Measurements from ENCODE around the gene APOH.

APOH gene

DNA sequence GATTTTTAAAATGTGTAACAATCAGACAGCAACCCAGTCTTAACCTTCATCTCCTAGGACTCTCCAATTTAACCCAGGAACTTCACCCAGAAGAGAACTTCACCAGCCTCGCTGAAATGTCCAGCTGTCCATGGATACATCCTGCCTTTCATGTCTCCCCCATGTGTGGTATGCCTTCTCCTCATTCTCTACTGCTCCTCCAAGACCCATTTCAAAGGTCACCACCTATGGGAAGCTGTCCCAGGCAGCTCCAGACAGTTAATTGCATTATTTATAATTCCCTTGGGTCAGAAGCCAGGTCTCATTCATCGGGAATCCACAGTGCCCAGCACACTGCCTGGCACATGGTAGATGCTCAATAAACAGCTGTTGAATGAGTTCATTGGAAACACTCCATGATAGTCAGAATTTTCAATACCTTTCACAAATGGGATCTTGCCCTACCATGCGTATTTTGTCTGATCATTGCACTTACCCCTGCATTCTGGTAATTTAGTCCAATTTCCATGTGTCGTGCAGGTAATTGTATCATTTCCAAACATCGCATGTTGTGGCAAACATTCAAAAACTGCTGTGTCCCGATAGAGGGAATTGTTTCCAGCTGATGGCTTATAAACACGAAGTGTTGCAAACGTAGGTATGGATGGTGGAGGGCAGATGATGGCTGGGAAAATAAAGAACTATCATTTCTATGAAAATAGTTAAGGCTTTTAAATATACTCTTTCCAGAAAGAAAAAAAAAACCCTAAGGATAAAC is 9.0 kb downstream of the APOH start:
- TF ChIP-seq, protein P1, sequence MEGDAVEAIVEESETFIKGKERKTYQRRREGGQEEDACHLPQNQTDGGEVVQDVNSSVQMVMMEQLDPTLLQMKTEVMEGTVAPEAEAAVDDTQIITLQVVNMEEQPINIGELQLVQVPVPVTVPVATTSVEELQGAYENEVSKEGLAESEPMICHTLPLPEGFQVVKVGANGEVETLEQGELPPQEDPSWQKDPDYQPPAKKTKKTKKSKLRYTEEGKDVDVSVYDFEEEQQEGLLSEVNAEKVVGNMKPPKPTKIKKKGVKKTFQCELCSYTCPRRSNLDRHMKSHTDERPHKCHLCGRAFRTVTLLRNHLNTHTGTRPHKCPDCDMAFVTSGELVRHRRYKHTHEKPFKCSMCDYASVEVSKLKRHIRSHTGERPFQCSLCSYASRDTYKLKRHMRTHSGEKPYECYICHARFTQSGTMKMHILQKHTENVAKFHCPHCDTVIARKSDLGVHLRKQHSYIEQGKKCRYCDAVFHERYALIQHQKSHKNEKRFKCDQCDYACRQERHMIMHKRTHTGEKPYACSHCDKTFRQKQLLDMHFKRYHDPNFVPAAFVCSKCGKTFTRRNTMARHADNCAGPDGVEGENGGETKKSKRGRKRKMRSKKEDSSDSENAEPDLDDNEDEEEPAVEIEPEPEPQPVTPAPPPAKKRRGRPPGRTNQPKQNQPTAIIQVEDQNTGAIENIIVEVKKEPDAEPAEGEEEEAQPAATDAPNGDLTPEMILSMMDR (IDR thresholded peaks at IDR 0.05; ENCODE audit: borderline replicate concordance, control extremely low read depth, extremely low read depth, insufficient read depth, missing control alignments) = no peak
- in situ Hi-C loops (cut with MboI; ENCODE audit: low sequenced_read_pairs, unreplicated experiment) = no loop called here
- DNase-seq (ENCODE audit: low spot score) = no peak

DNA sequence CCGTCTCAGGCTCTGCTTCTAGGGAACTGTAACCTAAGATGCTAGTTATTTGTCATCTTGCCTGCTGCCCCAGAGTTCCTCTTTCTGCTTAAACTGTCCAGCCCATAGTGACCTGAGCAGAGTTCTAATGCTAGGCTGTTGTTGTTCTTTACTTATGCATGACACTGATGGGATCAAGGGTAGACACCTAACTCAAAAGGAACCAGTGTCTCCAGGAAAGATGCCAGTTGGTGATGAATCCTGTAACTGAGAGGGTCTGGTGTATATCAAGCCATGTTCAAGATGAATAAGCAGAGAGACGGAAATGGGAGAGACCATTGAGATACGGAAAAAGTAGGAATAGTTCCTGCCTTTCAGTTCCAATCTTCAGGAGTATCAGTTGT is 13.7 kb downstream of the APOH start:
- in situ Hi-C loops (cut with MboI; ENCODE audit: low sequenced_read_pairs, unreplicated experiment) = no loop called here
- TF ChIP-seq, protein P1 (IDR thresholded peaks at IDR 0.05; ENCODE audit: borderline replicate concordance, control extremely low read depth, extremely low read depth, insufficient read depth, missing control alignments) = no peak
- no peak for DNase-seq (ENCODE audit: low spot score)

DNA sequence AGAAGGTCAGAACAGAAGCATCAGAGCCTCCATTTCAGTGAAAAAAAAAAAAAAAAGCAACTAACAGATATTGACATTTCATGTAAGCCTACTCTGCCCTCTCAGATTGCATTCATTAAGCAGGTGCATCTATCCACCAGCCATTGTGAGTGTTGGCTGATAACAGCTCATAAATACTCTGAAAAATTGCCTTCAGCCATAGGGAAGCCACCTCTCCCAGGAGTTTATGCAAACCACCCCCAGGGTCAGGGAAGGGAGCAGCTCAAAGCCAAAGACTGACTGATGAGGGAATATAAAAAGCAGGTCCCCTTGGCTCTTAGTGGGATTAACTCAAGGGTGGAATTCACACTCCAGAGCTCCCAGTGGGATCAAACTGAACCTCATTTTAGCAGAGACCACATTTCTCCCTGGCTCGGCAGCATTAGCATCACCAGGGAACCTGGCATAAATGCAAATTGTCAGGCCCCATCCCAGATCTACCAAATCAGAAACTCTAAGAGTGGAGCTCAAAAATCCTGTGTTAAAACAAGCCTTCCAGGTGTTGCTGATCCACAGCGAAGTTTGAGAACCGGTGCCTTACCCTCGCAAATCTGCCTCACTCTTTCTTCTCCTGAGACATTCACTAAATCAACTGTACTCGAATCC is 14.2 kb downstream of the APOH start:
- no peak for DNase-seq (ENCODE audit: low spot score)
- TF ChIP-seq, protein P1 (IDR thresholded peaks at IDR 0.05; ENCODE audit: borderline replicate concordance, control extremely low read depth, extremely low read depth, insufficient read depth, missing control alignments) = no peak
- in situ Hi-C loops (cut with MboI; ENCODE audit: low sequenced_read_pairs, unreplicated experiment) = no loop called here

DNA sequence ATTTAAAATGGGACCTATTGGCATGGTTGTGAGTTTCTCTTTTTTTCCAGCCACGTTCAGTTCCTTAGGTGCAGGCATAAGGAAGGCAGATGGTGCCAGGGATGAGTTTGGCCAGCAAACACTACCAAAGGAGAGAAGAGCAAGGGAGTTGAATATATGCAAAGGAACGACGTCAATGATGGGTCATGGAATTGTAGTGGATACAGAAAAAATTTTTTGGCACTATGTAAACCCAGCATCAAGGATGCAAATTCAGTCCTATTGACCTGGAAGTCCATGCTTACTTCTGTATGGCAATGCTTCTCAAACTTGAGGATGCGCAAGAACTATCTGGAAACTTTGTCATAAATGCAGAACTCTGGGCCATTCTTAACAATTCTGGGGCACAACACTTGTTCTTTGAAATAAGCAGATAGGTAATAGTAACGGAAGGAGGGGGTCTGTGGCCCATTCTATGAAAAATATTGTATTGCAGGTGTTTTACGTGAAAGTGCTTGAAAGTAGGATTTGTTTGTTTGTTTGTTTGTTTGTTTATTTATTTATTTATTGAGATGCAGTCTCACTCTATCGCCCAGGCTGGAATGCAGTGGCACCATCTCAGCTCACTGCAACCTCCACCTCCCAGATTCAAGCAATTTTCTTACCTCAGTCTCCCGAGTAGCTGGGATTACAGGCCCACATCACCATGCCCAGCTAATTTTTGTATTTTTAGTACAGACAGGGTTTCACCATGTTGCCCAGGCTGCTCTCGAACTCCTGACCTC is 18.0 kb downstream of the APOH start:
- DNase-seq (ENCODE audit: low spot score) = no peak
- TF ChIP-seq, protein P1 (IDR thresholded peaks at IDR 0.05; ENCODE audit: borderline replicate concordance, control extremely low read depth, extremely low read depth, insufficient read depth, missing control alignments) = no peak
- in situ Hi-C loops (cut with MboI; ENCODE audit: low sequenced_read_pairs, unreplicated experiment) = no loop called here

DNA sequence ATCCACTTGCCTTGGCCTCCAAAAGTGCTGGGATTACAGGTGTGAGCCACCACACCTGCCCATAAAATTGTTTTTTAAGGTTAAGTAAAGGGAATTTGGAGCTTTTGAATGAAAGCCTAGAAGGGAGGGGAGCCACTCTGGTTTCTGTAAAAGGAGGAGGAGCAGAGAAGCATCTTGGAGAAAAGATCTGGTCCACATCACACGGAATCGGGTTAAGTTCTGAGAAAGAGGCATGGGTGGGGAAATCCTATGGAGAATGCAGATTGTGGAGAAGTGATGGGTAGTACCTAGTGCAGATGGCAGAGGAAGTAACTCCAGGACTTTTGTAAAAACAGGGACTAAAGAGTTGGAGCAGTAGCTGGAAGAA is 19.0 kb downstream of the APOH start:
- no peak for DNase-seq (ENCODE audit: low spot score)
- TF ChIP-seq, protein P1 (IDR thresholded peaks at IDR 0.05; ENCODE audit: borderline replicate concordance, control extremely low read depth, extremely low read depth, insufficient read depth, missing control alignments) = no peak
- in situ Hi-C loops (cut with MboI; ENCODE audit: low sequenced_read_pairs, unreplicated experiment) = no loop called here

DNA sequence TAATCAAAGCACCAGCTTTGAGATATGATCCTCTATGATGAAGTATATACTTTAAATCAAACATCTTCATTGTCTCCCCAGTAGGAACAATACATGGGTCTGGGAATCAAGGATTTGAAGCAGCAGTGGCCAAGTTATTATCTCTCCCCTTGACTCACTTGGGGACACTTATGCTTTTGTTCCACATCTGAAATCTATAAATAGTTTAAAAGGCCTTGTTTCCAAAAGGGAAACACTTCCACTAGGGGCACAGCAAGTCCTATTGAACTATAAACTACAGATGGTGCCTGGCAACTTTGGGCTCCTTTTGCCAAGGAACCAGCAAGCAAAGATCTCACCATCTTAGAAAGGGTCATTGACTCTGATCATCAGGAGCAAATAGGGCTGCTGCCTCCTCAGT is 21.3 kb downstream of the APOH start:
- DNase-seq (ENCODE audit: low spot score) = no peak
- TF ChIP-seq, protein P1 (IDR thresholded peaks at IDR 0.05; ENCODE audit: borderline replicate concordance, control extremely low read depth, extremely low read depth, insufficient read depth, missing control alignments) = no peak
- in situ Hi-C loops (cut with MboI; ENCODE audit: low sequenced_read_pairs, unreplicated experiment) = no loop called here
